ENCODE measurements around the gene TRIO.

DNA sequence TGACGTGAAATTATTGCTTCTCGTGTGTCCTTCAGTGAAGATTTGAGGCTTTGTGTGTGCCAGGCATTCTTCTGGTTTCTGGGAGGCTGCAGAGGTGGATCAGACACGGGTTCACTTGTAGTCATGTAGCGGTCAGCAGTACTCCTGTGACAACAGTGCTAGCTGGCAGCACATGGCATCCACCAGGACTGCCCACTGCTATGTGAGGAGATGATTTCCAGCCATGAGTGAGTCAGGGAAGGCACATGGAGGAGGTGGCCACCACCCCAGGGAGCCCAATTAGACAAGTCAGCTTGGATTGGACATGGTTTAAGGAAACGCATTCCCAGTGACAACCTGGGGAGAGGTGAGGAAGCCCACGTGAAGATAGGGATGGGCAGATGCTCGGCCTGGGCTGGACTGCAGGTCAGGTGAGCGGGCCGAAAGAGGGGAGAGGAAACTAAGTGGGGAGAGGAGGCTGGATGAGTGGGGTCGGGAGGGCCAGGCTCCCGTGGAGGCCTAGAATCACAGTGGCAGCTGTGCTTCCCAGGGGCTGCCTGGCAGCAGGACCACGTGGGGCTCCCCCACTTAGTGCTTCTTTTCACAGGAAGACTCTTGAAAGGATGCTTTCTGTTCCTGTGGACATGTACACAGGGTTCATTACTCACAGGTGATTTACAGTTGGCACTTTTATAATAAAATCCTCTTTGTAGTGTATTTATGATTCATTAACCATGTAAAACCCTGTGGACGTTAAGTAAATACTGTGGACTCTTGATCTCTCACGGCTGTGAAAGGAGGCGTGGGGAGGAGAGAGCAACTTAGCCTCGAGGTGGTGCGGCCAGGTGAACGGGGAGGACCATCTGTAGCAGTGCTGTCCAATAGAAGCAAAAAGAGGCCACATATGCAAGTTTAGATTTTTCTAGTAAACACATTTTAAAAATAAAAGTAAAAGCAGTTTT is 358.5 kb downstream of the TRIO start:
- TF ChIP-seq POLR2A (IDR thresholded peaks at IDR 0.05) (no peak), EP300 (IDR thresholded peaks at IDR 0.05; ENCODE audit: low read depth) (no peak), POLR2AphosphoS5 (IDR thresholded peaks at IDR 0.05) (no peak)
- TF ChIP-seq, protein P1, sequence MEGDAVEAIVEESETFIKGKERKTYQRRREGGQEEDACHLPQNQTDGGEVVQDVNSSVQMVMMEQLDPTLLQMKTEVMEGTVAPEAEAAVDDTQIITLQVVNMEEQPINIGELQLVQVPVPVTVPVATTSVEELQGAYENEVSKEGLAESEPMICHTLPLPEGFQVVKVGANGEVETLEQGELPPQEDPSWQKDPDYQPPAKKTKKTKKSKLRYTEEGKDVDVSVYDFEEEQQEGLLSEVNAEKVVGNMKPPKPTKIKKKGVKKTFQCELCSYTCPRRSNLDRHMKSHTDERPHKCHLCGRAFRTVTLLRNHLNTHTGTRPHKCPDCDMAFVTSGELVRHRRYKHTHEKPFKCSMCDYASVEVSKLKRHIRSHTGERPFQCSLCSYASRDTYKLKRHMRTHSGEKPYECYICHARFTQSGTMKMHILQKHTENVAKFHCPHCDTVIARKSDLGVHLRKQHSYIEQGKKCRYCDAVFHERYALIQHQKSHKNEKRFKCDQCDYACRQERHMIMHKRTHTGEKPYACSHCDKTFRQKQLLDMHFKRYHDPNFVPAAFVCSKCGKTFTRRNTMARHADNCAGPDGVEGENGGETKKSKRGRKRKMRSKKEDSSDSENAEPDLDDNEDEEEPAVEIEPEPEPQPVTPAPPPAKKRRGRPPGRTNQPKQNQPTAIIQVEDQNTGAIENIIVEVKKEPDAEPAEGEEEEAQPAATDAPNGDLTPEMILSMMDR (IDR thresholded peaks at IDR 0.05): no peak

Data from transverse colon (tissue), 4 donors.